HG02938 (cell line): ENCODE results near the gene USP30.
"Not testable (repeated sequence)": the region's sequence is repeated elsewhere in the genome, so short reads cannot be mapped to it uniquely, and the experiment has no call there.

Experiments
- ATAC-seq: cut with Tn5 transposase; IDR thresholded peaks from one replicate; pipeline ENCODE4 v1.9.1; 2021; ENCODE audit warnings: mild to moderate bottlenecking, moderate library complexity; ENCODE audit not compliant: unreplicated experiment

The USP30 gene

GRCh38 chr12:109052097-109052413, 321 bp upstream of the USP30 start:
- ATAC-seq = no peak

GRCh38 chr12:109053382-109054123, 1.2 kb downstream of the USP30 start:
- peak; percentile 47 for ATAC-seq

DNA sequence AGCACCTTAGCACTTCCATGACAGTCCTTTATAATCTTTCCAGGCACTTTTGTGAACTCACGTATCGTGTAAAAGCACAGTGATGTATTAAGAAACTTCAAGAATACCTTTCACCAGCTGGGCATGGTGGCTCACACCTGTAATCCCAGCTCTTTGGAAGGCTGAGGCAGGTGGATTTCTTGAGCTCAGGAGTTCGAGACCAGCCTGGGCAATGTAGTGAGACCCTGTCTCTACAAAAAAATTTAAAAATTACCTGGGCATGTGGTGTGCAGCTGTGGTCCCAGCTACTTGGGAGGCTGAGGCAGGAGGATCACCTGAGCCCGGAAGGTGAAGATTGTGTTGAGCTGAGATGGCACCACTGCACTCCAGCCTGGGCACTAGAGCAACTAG, 1.7 kb downstream of the USP30 start:
- ATAC-seq = not testable (repeated sequence)

- no peak for ATAC-seq
Measured at GRCh38 chr12:109054520-109054919, 2.1 kb downstream of the USP30 start.

- ATAC-seq = no peak
Measured at GRCh38 chr12:109056891-109057290, 4.5 kb downstream of the USP30 start.

DNA sequence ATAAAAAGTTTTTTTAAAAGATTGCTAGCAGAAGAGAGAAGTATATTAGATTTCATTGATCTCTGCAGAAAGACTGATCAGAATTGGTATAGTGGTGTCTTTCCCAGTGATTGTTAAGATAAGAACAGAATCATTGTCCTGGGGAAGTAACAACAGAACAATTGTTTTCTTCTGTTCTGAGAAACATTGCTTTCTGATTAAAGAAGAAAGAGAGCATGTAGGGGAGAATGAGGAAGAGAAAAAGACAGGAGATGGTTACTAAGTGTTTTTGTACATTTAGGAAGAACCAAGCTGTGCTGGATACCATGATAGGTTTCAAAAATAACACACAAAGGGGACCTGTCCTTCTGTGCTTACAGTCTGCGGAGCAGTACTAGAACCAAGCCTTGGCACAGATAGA, 5.0 kb downstream of the USP30 start:
- no peak for ATAC-seq

DNA sequence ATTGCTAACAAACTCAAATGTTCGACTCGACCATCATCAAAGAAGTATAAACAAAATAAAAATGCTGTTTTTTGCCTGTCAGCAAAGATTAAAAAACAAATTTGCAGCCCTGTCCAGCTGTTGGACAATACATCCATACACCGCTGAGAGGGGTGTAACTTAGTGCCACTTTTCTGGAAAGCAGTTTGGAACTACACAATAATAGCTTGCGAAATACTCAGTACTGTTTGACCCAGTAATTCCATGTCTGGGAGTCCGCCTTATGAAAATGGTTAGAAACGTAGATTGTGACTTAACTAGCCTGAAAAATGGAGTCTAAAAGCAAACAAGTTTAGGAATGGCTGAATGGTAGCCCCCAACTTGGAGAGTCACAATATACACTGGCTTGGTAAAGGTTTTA, 6.4 kb downstream of the USP30 start:
- ATAC-seq = no peak

- ATAC-seq = no peak
Measured at GRCh38 chr12:109064143-109064542, 11.8 kb downstream of the USP30 start.

- ATAC-seq = no peak
Measured at GRCh38 chr12:109065154-109065852, 12.9 kb downstream of the USP30 start.

DNA sequence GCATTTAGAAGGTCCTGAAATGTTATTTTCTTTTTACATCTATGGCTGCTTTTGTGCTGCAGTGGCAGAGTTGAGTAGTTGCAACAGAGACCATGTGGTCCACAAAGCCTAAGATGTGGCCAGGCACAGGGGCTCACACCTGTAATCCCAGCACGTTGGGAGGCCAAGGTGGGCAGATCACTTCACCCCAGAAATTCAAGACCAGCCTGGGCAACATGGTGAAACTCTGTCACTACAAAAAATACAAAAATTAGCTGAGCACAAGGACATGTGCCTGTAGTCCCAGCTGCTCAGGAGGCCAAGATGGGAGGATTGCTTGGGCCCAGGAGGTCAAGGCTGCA, 13.4 kb downstream of the USP30 start:
- ATAC-seq = no peak

DNA sequence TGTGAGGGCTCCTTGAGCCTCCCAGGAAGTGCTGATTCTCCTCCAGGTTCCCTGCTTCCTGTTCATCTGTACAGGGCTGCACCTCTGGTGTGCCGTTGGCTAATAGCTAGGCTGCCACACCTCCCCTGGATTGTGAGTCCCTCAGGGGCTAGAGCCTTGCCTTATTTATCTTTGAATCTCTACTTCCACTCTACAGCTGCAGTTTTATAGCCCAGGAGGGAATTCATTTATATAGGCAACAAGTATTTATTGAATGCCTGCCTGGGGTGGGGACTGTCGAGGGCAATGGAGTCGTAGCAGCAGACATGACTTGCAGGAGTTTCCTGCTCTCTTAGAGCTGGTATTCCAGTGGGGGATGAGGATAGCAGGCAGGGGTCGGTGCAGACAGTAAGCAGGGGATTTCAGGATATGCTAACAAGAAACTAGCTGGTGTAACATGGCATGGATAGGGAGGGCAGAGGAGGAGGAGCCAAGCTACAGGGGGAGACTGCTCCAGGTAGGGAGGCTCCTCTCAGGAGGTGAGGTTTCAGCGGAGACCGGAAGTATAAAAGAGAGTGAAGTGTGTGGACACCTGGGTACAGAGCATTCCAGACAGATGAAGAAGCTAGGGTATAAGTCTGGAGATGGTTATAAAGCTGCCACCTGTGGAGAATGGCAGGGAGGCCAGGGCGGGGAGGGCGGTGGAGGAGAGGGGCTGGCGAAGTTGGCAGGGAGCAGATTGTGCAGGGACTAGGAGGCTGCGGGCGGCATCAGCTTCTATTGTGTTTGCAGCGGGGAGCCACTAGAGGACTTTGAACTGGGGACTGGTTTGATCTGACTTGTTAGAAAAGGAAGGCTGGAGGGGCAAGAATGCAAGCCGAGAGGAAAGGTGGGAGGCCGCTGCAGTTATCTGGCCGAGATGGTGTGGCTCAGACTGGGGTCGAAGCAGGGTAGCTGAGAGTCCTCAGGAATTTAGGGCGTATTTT, 17.2 kb downstream of the USP30 start:
- ATAC-seq = no peak

GRCh38 chr12:109074866-109075265, 22.5 kb downstream of the USP30 start:
- no peak for ATAC-seq

GRCh38 chr12:109082751-109083150, 30.4 kb downstream of the USP30 start:
- ATAC-seq = no peak

DNA sequence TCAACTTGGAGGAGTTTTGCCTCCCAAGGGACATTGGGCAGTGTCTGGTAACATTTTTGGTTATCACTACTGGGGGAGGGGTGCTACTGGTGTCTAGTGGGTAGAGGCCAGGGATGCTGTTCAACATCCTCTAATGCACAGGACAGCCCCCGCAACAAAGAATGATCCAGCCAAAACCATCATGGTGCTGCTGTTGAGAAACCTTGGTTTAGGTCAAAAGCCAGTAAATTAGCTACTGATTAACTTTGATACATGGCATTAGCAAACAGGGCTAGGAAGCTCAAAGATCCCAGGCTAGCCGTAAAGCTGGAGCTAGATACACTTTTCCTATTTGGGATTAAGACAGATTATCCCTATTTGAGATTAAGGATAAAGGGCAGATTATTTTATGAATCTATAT, 32.0 kb downstream of the USP30 start:
- ATAC-seq = no peak

GRCh38 chr12:109085590-109085989, 33.2 kb downstream of the USP30 start:
- ATAC-seq = no peak

GRCh38 chr12:109087250-109087649, 34.9 kb downstream of the USP30 start:
- ATAC-seq = no peak

- no peak for ATAC-seq
Measured at GRCh38 chr12:109088818-109089217, 36.4 kb downstream of the USP30 start.

DNA sequence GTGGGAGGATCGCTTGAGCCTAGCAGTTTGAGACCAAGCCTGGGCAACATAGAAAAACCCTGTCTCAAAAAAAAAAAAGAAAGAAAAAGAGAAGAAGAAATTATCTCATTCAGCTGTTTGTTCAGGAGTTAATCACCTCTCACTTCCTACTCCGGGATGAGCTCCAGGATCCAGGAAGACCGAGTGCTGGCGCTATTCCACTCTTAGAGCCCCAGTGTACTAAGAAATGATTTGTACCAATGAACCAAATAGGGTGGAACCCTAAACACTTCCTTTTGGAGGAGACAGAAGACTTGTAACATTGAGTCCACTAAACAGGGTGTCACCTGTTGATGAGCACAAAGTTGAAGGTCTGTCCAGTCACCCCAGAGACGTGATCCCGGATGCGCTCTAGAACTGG, 37.3 kb downstream of the USP30 start:
- no peak for ATAC-seq

DNA sequence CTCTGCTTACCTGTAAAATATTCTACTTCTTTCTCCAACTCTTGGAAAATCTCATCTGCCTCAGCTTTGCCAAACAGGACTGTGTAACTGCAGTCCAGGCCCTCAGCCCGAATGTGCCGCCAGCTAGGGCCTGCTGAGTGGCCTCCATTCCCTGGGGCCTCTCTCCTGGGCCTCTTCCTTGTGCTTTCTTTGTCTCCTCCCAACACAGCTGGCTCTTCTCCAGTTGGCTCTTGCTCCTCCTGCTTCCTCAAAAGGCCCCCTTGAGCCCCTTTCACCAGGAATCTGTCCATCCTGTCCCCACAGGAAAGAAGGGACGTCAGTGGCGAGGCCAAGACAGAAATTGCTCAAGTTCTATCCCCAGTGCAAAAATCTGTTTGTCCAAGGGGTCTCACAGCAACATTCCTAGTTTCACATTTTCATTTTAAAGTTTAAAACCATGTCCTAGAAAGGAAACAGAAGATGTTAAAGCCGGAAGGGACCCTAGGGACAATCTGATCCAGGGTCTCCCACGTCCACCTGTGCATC, 40.2 kb downstream of the USP30 start:
- ATAC-seq = no peak

- peak; percentile 61 for ATAC-seq
Measured at GRCh38 chr12:109093022-109093918, 40.9 kb downstream of the USP30 start, which contains the start of gene ALKBH2. TSS of gene ALKBH2 (minus strand) at chr12:109093472. CDS start at chr12:109092786, 686 bp downstream.

- no peak for ATAC-seq
Measured at GRCh38 chr12:109097140-109097434, 44.7 kb downstream of the USP30 start.
